ENCODE results near the gene NPHP4. TPM values are rescaled to one million over a fixed set of nuclear protein-coding genes. Genes with fewer than 3 reads are reported as not detected.
A peak's percentile ranks its signal among the peaks of the same experiment; 100 is the strongest.

Gene NPHP4
- polyA plus RNA-seq, 3 donors = 0.39 to 13.7 (median 1.2) TPM

- no peak overlapping the region for H3K4me3 ChIP-seq (replicated peaks in 1 of 3; ENCODE audit: low read depth in 2 of 3, low read length in 3 of 3)
- H3K4me1 Mint-ChIP-seq = no peaks in the 10 kb centered on the region
- no peak for DNase-seq
- H3K79me2 ChIP-seq (ENCODE audit: insufficient read depth, low read length) = peaks cover 21% of the 10 kb centered on the region
- H3K27me3 Mint-ChIP-seq (ENCODE audit: low read depth in 3 of 3) = peaks cover 0 to 7% (median 1%) of the 10 kb centered on the region in 3 donors
- H3K9me3 ChIP-seq (replicated peaks in 1 of 2; ENCODE audit: control insufficient read depth in 1 of 2, insufficient read depth in 1 of 2, low read length in 2 of 2) = no peaks in the 10 kb centered on the region
- intact Hi-C loops (cut with micrococcal nuclease) = no loop called here
- H3K36me3 Mint-ChIP-seq = peaks cover 28 to 66% of the 10 kb centered on the region in 2 donors
- no peak overlapping the region for H3K27ac ChIP-seq (ENCODE audit: low read depth in 1 of 2, low read length in 2 of 2)
- H3K4me2 ChIP-seq (replicated peaks; ENCODE audit: extremely low read depth, low read length, poor library complexity, severe bottlenecking) = no peak overlapping the region
- WGBS (ENCODE audit: insufficient coverage) = 97% methylated on average over 9 of the region's 17 CpGs
- no peak overlapping the region for H3K27ac Mint-ChIP-seq
- H3K36me3 ChIP-seq (replicated peaks in 1 of 2; ENCODE audit: control insufficient read depth in 1 of 2, insufficient read depth in 2 of 2, low read length in 2 of 2) = peaks cover 13 to 53% of the 10 kb centered on the region in 2 donors
- H3K27me3 ChIP-seq (ENCODE audit: control insufficient read depth in 2 of 2, insufficient read depth in 2 of 2, low read length in 2 of 2) = no peaks in the 10 kb centered on the region
- TF ChIP-seq CTCF (IDR thresholded peaks at IDR 0.05) = no peak
- no peaks in the 10 kb centered on the region for H3K4me1 ChIP-seq (ENCODE audit: control insufficient read depth in 1 of 2, insufficient read depth in 2 of 2, low read length in 2 of 2)
- H3K9ac ChIP-seq (ENCODE audit: insufficient read depth, low read length, poor library complexity, severe bottlenecking) = no peak overlapping the region
- peaks cover 92% of the 10 kb centered on the region for H4K20me1 ChIP-seq (ENCODE audit: insufficient read depth, low read length)
- no peak overlapping the region for H3K4me3 Mint-ChIP-seq
- H2AFZ ChIP-seq (ENCODE audit: insufficient read depth, low read depth, low read length, poor library complexity, severe bottlenecking) = no peak overlapping the region
- H3K9me3 Mint-ChIP-seq = no peaks in the 10 kb centered on the region
These were observed 8.4 kb upstream of the NPHP4 start for GRCh38 chr1:6000444-6001288.

DNA sequence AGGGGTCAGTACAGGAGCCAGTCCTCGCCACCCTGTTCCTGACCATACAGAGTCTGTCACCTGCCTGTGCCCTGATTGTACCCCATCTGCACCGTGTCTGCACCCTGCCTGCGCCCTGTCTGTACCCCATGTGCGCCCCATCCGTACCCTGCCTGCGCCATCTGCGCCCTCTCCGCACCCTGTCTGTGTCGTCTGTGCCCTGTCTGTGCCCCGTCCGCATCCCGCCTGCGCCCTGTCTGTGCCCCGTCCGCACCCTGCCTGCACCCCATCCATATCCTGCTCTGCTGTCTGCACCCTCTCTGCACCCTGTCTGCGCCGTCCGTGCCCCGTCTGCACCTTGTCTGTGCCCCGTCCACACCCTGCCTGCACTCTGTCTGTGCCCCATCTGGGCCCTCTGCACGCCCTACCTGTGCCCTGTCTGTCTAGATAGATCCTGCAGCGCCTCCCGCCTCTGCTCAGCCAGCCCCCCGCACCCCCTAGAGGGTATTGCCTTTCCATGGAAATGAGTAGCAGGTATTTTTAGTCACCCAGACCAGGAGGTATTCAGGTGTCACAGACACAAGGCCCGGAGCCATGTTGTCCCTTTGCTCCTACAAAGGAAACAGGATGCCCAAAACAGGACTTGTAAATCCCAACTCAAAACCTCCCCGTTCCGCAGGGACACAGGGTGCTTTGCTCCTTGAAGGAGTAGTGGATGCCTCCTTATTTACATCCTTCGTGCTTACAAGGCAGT, 7.7 kb upstream of the NPHP4 start:
- peaks cover 0 to 7% (median 1%) of the 10 kb centered on the region in 3 donors for H3K27me3 Mint-ChIP-seq (ENCODE audit: low read depth in 3 of 3)
- no peak for DNase-seq
- TF ChIP-seq CTCF (IDR thresholded peaks at IDR 0.05) = no peak
- Histone ChIP-seq H3K4me2 (replicated peaks; ENCODE audit: extremely low read depth, low read length, poor library complexity, severe bottlenecking) (no peak overlapping the region), H3K27me3 (ENCODE audit: control insufficient read depth in 2 of 2, insufficient read depth in 2 of 2, low read length in 2 of 2) (no peaks in the 10 kb centered on the region), H3K79me2 (ENCODE audit: insufficient read depth, low read length) (peaks cover 28% of the 10 kb centered on the region), H3K4me3 (replicated peaks in 1 of 3; ENCODE audit: low read depth in 2 of 3, low read length in 3 of 3) (no peak overlapping the region), H2AFZ (ENCODE audit: insufficient read depth, low read depth, low read length, poor library complexity, severe bottlenecking) (no peak overlapping the region), H4K20me1 (ENCODE audit: insufficient read depth, low read length) (peaks cover 95% of the 10 kb centered on the region), H3K36me3 (replicated peaks in 1 of 2; ENCODE audit: control insufficient read depth in 1 of 2, insufficient read depth in 2 of 2, low read length in 2 of 2) (peaks cover 14 to 54% of the 10 kb centered on the region in 2 donors), H3K4me1 (ENCODE audit: control insufficient read depth in 1 of 2, insufficient read depth in 2 of 2, low read length in 2 of 2) (peaks cover 6 to 7% of the 10 kb centered on the region in 2 donors), H3K9me3 (replicated peaks in 1 of 2; ENCODE audit: control insufficient read depth in 1 of 2, insufficient read depth in 1 of 2, low read length in 2 of 2) (no peaks in the 10 kb centered on the region), H3K27ac (ENCODE audit: low read depth in 1 of 2, low read length in 2 of 2) (no peak overlapping the region), H3K9ac (ENCODE audit: insufficient read depth, low read length, poor library complexity, severe bottlenecking) (no peak overlapping the region)
- WGBS (ENCODE audit: insufficient coverage) = 98% methylated on average over 22 of the region's 28 CpGs
- intact Hi-C loops (cut with micrococcal nuclease) = loop anchor here in 1 of 2 donors (10.0 kb wide), 1 partner anchor 395 kb away; the partner anchor contains the start of gene ACOT7
- H3K36me3 Mint-ChIP-seq = peaks cover 30 to 69% of the 10 kb centered on the region in 2 donors
- H3K9me3 Mint-ChIP-seq = no peaks in the 10 kb centered on the region
- H3K27ac Mint-ChIP-seq = peak overlapping the region in 1 of 7 donors; percentile 30
- peaks cover 6% of the 10 kb centered on the region for H3K4me1 Mint-ChIP-seq
- H3K4me3 Mint-ChIP-seq = no peak overlapping the region
